Spinal cord (tissue), 10 donors: ENCODE data around the gene ZBTB38. TPM values are rescaled to one million over a fixed set of nuclear protein-coding genes. Genes with fewer than 3 reads are reported as not detected.

ENCODE experiments used
- DNase-seq, 6 donors: peaks; one replicate each; pipeline versions ENCODE4 v3.0.0 to v3.0.0-alpha.2; 2013 to 2015; ENCODE audit warnings: low spot score in 6 of 6, low read depth in 4 of 6
- H3K27ac ChIP-seq: one replicate; pipeline ENCODE4 v1.5.1; 2013; ENCODE audit warnings: low read depth, low read length, control low read depth
- H3K27me3 ChIP-seq: one replicate; pipeline ENCODE4 v1.6.1; 2013; ENCODE audit warnings: low read length; ENCODE audit not compliant: control insufficient read depth, insufficient read depth
- H3K36me3 ChIP-seq: one replicate; pipeline ENCODE4 v1.6.1; 2013; ENCODE audit warnings: low read length; ENCODE audit not compliant: control insufficient read depth, insufficient read depth
- H3K4me1 ChIP-seq: one replicate; pipeline ENCODE4 v1.6.1; 2013; ENCODE audit warnings: low read length; ENCODE audit not compliant: control insufficient read depth, insufficient read depth
- H3K4me3 ChIP-seq: one replicate; pipeline ENCODE4 v1.5.1; 2013; ENCODE audit warnings: low read depth, low read length, control low read depth
- H3K9me3 ChIP-seq: one replicate; pipeline ENCODE4 v1.6.1; 2013; ENCODE audit warnings: low read length; ENCODE audit not compliant: control insufficient read depth, insufficient read depth
- WGBS: methylation state at CpG from one replicate; pipeline ENCODE4 v1.1.5; 2013; ENCODE audit warnings: missing lambda C conversion rate; ENCODE audit not compliant: insufficient coverage; 5-methylcytosine and 5-hydroxymethylcytosine counted together
- polyA plus RNA-seq, 2 donors: library from polyadenylated mRNA; unstranded; fragments of 120-200 nt; gene quantifications; one replicate each; pipeline ENCODE4 v1.2.1, GENCODE V29; 2013; ENCODE audit not compliant: insufficient read length in 2 of 2
- total RNA-seq, 2 donors: library from RNA; depleted of rRNA in 1 of 2; stranded (reverse); fragments of 120-200 nt in 1 of 2; fragments of >200 nt in 1 of 2; gene quantifications; one replicate each; pipeline versions ENCODE4 v1.2.3 to v1.2.4, GENCODE V29; 2013 to 2014
- donor health status: healthy.

The ZBTB38 gene
- total and polyA plus RNA-seq, 4 donors: 39.1 to 118 (median 64.2) TPM

DNA sequence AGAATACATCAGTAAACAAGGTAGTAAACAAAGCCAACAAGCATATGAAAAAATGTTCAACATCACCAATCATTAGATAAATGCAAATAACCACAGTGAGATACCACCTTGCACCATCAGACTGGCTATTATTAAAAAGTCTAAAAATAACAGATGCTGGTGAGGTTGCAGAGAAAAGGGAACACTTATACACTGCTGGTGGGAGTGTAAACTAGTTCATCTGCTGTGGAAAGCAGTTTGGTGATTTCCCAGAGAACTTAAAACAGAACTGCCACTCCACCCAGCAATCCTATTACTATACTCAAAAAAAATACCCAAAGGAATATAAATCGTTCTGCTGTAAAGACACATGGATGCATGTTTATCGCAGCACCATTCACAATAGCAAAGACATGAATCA lies 30.3 kb upstream of the ZBTB38 start:
- no peak overlapping the region for H3K27ac ChIP-seq

DNA sequence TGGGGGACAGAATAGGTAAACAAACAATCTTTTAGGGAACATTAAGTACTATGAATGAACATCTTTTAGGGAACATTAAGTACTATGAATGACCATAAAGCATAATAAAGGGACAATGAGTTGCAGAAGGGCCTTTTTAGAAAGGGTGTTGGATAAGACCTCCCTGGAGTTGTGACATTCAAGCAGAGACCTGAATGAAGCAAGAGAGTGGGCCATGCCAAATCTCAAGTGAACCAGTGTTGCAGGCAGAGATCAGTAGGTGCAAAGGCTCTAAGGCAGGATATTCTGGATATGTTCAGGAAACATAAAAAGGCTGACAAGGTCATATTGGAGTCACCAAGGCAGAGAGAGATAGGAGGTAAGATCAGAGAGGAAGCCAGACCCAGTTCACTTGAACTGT lies 29.4 kb upstream of the ZBTB38 start:
- no peak overlapping the region for H3K27ac ChIP-seq

More for the DNA sequence above, 30.3 kb upstream of the ZBTB38 start:
- H3K27me3 ChIP-seq: no peaks in the 10 kb centered on the region
- H3K36me3 ChIP-seq: no peaks in the 10 kb centered on the region
- DNase-seq: no peak
- H3K4me1 ChIP-seq: no peaks in the 10 kb centered on the region
- H3K4me3 ChIP-seq: no peak overlapping the region
- H3K9me3 ChIP-seq: no peaks in the 10 kb centered on the region
- no CpG with 5 or more reads among the region's 2 CpGs for WGBS

DNA sequence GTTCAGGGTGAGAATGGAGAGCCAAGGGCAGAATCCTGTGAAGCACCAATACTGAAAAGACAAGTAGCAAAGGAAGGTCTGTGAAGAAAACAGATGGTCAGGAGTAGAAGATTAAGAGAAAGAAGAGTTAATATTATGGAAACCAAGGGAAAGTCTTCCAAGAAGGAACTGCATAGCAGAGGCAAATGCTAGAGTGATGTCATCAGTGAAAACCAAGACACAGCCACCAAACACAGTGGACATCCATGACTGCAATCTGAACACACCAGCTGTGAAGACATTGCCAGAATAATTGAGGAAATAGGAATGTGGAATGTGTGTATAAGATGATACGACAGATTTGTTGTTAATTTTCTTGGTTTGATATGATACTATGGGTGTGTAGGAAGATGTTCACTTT lies 26.8 kb upstream of the ZBTB38 start:
- H3K36me3 ChIP-seq: no peaks in the 10 kb centered on the region
- H3K4me1 ChIP-seq: no peaks in the 10 kb centered on the region
- no peaks in the 10 kb centered on the region for H3K27me3 ChIP-seq
- no peak overlapping the region for H3K4me3 ChIP-seq
- H3K27ac ChIP-seq: no peak overlapping the region
- no CpG with 5 or more reads among the region's 1 CpG for WGBS
- DNase-seq: no peak
- no peaks in the 10 kb centered on the region for H3K9me3 ChIP-seq

More for the DNA sequence above, 29.4 kb upstream of the ZBTB38 start:
- H3K4me3 ChIP-seq: no peak overlapping the region
- H3K27me3 ChIP-seq: no peaks in the 10 kb centered on the region
- H3K4me1 ChIP-seq: no peaks in the 10 kb centered on the region
- no peak for DNase-seq
- H3K9me3 ChIP-seq: no peaks in the 10 kb centered on the region
- no peaks in the 10 kb centered on the region for H3K36me3 ChIP-seq

DNA sequence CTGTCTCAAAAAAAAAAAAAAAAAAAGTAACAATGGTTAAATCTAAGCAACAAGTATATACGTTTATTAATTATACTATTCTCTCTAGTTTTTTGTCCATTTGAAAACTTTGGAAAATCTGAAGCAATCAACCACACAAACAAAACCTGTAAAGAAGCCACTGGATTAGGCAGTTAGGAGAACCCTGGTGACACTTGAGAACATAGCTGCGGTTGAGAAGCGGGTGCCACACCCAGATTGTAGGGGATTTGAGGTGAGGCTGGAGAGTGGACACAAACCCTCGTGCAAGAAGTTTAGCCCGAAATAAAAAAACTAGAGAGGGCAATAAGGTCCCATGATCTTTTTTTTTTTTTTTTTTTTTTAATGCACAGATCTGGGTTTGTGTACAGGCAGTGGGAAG lies 25.9 kb upstream of the ZBTB38 start:
- no peak overlapping the region for H3K4me3 ChIP-seq
- H3K27me3 ChIP-seq: no peaks in the 10 kb centered on the region
- peaks cover under 1% of the 10 kb centered on the region for H3K4me1 ChIP-seq
- 90% methylated on average over 2 of the region's 5 CpGs for WGBS
- no peaks in the 10 kb centered on the region for H3K36me3 ChIP-seq
- DNase-seq: no peak
- H3K27ac ChIP-seq: no peak overlapping the region
- H3K9me3 ChIP-seq: no peaks in the 10 kb centered on the region

DNA sequence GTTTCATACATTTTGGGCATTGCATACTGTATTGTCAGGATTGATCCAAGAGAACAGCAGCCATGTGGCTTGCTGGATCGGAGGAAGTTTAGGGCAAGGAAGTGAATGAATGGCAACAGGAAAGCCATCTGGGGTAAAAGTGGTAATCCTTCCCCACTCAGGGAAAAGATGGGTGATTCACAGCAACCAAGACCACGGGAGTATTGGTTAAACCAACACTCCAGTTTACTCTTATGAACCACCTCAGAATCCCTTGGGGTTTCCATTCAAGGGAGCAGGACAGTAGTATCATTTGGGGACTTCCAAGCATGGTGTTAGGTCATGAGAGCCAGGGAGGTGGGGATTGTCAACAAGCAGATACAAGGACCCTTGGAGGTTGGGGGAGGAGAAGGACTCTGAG lies 25.2 kb upstream of the ZBTB38 start:
- Histone ChIP-seq H3K27ac (no peak overlapping the region), H3K27me3 (no peaks in the 10 kb centered on the region), H3K4me1 (peaks cover 3% of the 10 kb centered on the region), H3K9me3 (no peaks in the 10 kb centered on the region), H3K36me3 (no peaks in the 10 kb centered on the region), H3K4me3 (no peak overlapping the region)
- 100% methylated on average over 1 of the region's 2 CpGs for WGBS
- no peak for DNase-seq

DNA sequence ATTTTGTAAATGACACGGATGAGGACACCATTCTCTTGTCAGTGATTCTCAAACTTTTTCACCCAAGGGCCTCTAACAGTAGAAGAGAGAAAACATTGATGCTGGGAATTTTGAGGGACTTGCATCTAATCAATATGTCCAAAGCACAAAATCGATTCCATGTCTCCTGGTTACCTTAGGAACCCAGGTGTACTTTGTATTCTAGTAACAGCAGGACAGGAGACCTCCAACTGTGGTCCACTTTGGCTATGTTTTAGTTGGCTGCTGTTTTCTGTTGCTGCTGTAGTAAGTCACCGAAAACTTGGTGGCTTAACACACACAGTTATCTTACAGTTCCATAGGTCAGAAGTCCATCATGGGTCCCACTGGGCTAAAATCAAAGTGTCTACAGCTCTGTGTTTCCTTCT lies 24.4 kb upstream of the ZBTB38 start:
- DNase-seq: no peak
- Histone ChIP-seq H3K27me3 (no peaks in the 10 kb centered on the region), H3K36me3 (no peaks in the 10 kb centered on the region), H3K4me1 (peaks cover 3% of the 10 kb centered on the region), H3K27ac (no peak overlapping the region), H3K9me3 (no peaks in the 10 kb centered on the region), H3K4me3 (no peak overlapping the region)
- WGBS: no CpG with 5 or more reads among the region's 3 CpGs

DNA sequence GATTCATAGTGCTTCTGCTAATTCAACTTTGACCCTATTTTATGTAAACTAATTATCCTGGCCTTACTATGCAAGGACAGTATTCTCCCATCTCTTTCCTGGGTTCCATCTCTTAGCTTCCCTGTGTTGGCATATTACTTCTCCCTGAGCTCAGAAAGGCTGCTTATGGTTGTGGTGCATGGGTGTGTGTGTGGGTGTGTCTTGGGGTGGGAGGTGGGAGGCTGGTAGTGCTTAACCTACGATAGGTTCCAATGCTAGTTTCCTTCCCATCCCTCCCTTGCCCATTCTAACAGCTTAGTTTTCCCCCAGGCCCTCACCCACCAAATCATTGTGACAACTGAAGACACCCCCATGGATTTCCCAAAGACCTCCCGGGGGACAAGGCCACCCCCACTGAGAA lies 22.8 kb upstream of the ZBTB38 start:
- Histone ChIP-seq H3K27ac (no peak overlapping the region), H3K27me3 (no peaks in the 10 kb centered on the region), H3K4me1 (peaks cover 3% of the 10 kb centered on the region), H3K9me3 (no peaks in the 10 kb centered on the region), H3K36me3 (no peaks in the 10 kb centered on the region), H3K4me3 (no peak overlapping the region)
- DNase-seq: no peak
- WGBS: 60% methylated on average over 1 of the region's 2 CpGs

DNA sequence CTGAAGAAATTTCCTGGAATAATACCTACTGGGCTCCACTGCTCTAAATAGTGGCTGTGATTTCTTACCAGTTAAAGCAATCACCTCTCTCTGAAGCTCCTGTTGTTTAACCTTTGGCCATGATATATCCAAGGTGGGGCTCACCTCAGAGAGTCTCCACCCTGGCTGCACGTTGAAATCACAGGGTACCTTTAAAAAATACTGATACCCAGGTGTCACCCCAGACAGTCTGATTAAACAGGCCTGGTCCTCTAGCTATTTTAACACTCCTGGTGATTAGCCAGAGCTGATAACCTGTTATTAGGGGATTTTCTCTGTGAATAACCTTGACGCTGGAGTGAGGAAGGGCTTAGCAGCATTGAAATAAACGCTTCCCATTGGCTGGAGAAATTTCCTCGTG lies 22.3 kb upstream of the ZBTB38 start:
- H3K27ac ChIP-seq: no peak overlapping the region
- WGBS: no CpG with 5 or more reads among the region's 4 CpGs
- H3K4me3 ChIP-seq: no peak overlapping the region
- DNase-seq: no peak
- H3K9me3 ChIP-seq: no peaks in the 10 kb centered on the region
- H3K36me3 ChIP-seq: no peaks in the 10 kb centered on the region
- no peaks in the 10 kb centered on the region for H3K27me3 ChIP-seq
- H3K4me1 ChIP-seq: peaks cover 3% of the 10 kb centered on the region

DNA sequence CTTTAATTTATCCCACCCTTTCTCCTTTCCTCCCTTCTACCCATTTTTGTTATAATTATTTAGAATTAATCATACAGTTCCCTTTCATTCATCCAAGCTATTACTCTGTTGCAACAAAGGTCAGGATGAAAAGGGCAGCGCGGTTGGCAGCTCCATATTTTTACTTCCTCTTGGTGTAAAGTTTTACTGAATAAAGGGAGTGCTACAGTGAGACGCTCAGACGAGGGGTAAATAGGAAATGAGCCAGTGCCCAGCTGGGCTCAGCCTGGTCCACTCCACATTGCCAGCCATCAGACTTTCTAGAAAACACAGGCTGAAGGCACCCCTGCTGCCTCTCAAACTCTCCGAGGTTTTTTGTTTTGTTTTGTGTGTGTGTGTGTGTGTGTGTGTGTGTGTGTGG lies 21.9 kb upstream of the ZBTB38 start:
- DNase-seq: no peak
- Histone ChIP-seq H3K4me3 (no peak overlapping the region), H3K9me3 (no peaks in the 10 kb centered on the region), H3K36me3 (no peaks in the 10 kb centered on the region), H3K27ac (no peak overlapping the region), H3K4me1 (peaks cover 3% of the 10 kb centered on the region), H3K27me3 (no peaks in the 10 kb centered on the region)
- WGBS: no CpG with 5 or more reads among the region's 5 CpGs

DNA sequence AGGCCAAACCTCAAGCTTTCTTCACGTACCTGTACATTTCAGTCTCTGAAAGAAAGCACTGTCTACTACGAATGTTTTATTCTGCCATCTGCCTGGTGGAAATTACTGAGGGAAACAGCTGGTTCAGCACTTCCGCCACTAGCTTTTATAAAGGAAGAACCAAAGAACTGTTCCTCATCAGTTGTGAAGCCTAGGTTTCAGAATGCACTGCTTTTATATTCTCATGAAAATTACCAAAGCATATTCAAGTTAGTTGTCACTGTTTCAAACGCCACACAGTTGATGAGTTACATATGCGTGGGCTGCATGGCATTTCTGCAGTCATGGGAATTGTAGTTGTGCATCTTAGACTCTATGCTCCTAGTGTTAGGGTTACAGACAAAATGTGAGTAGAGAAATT lies 21.5 kb upstream of the ZBTB38 start:
- peak in 2 of 6 donors; percentile 7 to 24 for DNase-seq
- no peak overlapping the region for H3K4me3 ChIP-seq
- H3K9me3 ChIP-seq: no peaks in the 10 kb centered on the region
- no peak overlapping the region for H3K27ac ChIP-seq
- peaks cover 3% of the 10 kb centered on the region for H3K4me1 ChIP-seq
- H3K27me3 ChIP-seq: no peaks in the 10 kb centered on the region
- H3K36me3 ChIP-seq: no peaks in the 10 kb centered on the region
- 73% methylated on average over 3 of the region's 5 CpGs for WGBS
